Keratinocyte (primary cell): ENCODE data around the gene DPM1. TPM values are rescaled to one million over a fixed set of nuclear protein-coding genes. Genes with fewer than 3 reads are reported as not detected.

ENCODE experiments used
- DNase-seq: peaks from one replicate; pipeline ENCODE4 v3.0.0-alpha.2; 2011; ENCODE audit warnings: low read depth, missing footprints, low spot score
- FAIRE-seq: peaks from 2 replicates; lab custom pipeline; 2011; peaks lifted over from hg19 to GRCh38; lab: Jason Lieb, UNC
- H2AFZ ChIP-seq: 2 replicates; pipeline ENCODE4 v1.6.0; 2012; ENCODE audit warnings: low read length, control low read depth, inconsistent platforms; ENCODE audit not compliant: control insufficient read depth
- H3K27ac ChIP-seq: 2 replicates; pipeline ENCODE4 v1.5.1; 2011; ENCODE audit warnings: low read length; ENCODE audit not compliant: control insufficient read depth, insufficient read depth
- H3K27me3 ChIP-seq: 3 replicates; pipeline ENCODE4 v1.6.0; 2011; ENCODE audit warnings: low read length; ENCODE audit not compliant: control insufficient read depth, insufficient read depth; ENCODE audit errors: extremely low read depth
- H3K36me3 ChIP-seq, 2 experiments: 2 replicates in 1 of 2; 3 replicates in 1 of 2; pipeline ENCODE4 v1.5.1; 2011; ENCODE audit warnings: low read length in 2 of 2, mild to moderate bottlenecking in 1 of 2; ENCODE audit not compliant: control insufficient read depth in 2 of 2, insufficient read depth in 2 of 2; ENCODE audit errors: extremely low read depth in 1 of 2
- H3K4me1 ChIP-seq: 3 replicates; pipeline ENCODE4 v1.5.1; 2011; ENCODE audit warnings: low read length; ENCODE audit not compliant: control insufficient read depth, insufficient read depth; ENCODE audit errors: extremely low read depth
- H3K4me2 ChIP-seq: 3 replicates; pipeline ENCODE4 v1.6.0; 2011; ENCODE audit warnings: low read depth, low read length; ENCODE audit not compliant: control insufficient read depth, insufficient read depth; ENCODE audit errors: extremely low read depth
- H3K4me3 ChIP-seq, 3 experiments: fragments of 200-600 bp in 1 of 3; sonication (generic) in 1 of 3; 2 replicates in 2 of 3; 3 replicates in 1 of 3; pipeline ENCODE4 v1.5.1; 2011 to 2016; ENCODE audit warnings: low read length in 3 of 3, mild to moderate bottlenecking in 3 of 3, control low read depth in 2 of 3, inconsistent platforms in 1 of 3, low read depth in 1 of 3, mixed read lengths in 1 of 3, mixed run types in 1 of 3, moderate library complexity in 1 of 3; ENCODE audit not compliant: control insufficient read depth in 2 of 3, insufficient read depth in 2 of 3; ENCODE audit errors: extremely low read depth in 1 of 3
- H3K79me2 ChIP-seq: 2 replicates; pipeline ENCODE4 v1.6.0; 2012; ENCODE audit warnings: low read length; ENCODE audit not compliant: control insufficient read depth, insufficient read depth
- H3K9ac ChIP-seq: 3 replicates; pipeline ENCODE4 v1.6.0; 2011; ENCODE audit warnings: low read length; ENCODE audit not compliant: control insufficient read depth, insufficient read depth; ENCODE audit errors: extremely low read depth
- H3K9me1 ChIP-seq: 3 replicates; pipeline ENCODE4 v1.6.0; 2011; ENCODE audit warnings: low read length; ENCODE audit not compliant: control insufficient read depth, insufficient read depth; ENCODE audit errors: extremely low read depth
- H3K9me3 ChIP-seq: 2 replicates; pipeline ENCODE4 v1.5.1; 2012; ENCODE audit warnings: low read depth, low read length; ENCODE audit not compliant: control insufficient read depth
- H4K20me1 ChIP-seq: 3 replicates; pipeline ENCODE4 v1.6.0; 2011; ENCODE audit warnings: low read length; ENCODE audit not compliant: control insufficient read depth, insufficient read depth; ENCODE audit errors: extremely low read depth
- CTCF ChIP-seq, 3 experiments: IDR thresholded peaks in 1 of 3; conservative IDR thresholded peaks in 1 of 3; optimal IDR thresholded peaks in 1 of 3; 2 replicates in 2 of 3; 3 replicates in 1 of 3; pipeline versions ENCODE3 to v1.5.1; 2011; ENCODE audit warnings: low read length in 3 of 3, mild to moderate bottlenecking in 3 of 3, moderate library complexity in 2 of 3, control low read depth in 1 of 3, inconsistent platforms in 1 of 3; ENCODE audit not compliant: insufficient read depth in 2 of 3; ENCODE audit errors: extremely low read depth in 1 of 3
- EZH2 ChIP-seq: IDR thresholded peaks from one replicate; pipeline ENCODE4 v1.6.1; 2012; ENCODE audit warnings: inconsistent platforms, mild to moderate bottlenecking, low read length, moderate library complexity
- dilution Hi-C: fragments of 300-500 bp; cut with MboI; formaldehyde crosslinking; loops from one replicate; pipeline ENCODE4 v1.7.0; 2020; ENCODE audit warnings: low sequenced_read_pairs; ENCODE audit not compliant: extremely low pct_ligation_motif_present
- polyA plus RNA-seq, 5 experiments: library from polyadenylated mRNA; depleted of rRNA in 3 of 5; stranded (reverse) in 3 of 5; stranded (forward) in 1 of 5; unstranded in 1 of 5; fragments of >200 nt; gene quantifications; 1 replicate in 1 of 5; 2 replicates in 3 of 5; 3 replicates in 1 of 5; pipeline versions ENCODE4 v1.2.1 to v1.2.3, GENCODE V29; 2011 to 2012; ENCODE audit warnings: missing spikeins in 2 of 5, low read depth in 1 of 5, low replicate concordance in 1 of 5

Gene DPM1
- polyA plus RNA-seq, 1 donor (not counting 4 experiments of a cell fraction or from before 2014, with no cell fraction given) = 99.4 TPM

GRCh38 chr20:50885781-50886180 is 72.6 kb downstream of the DPM1 start:
- Histone ChIP-seq H4K20me1 (no peaks in the 10 kb centered on the region), H3K36me3 (peaks cover 6 to 7% of the 10 kb centered on the region in 2 experiments), H3K9me1 (no peaks in the 10 kb centered on the region), H3K4me2 (no peak overlapping the region), H3K27ac (no peak overlapping the region), H3K79me2 (no peaks in the 10 kb centered on the region), H3K9me3 (no peaks in the 10 kb centered on the region), H3K27me3 (no peaks in the 10 kb centered on the region), H3K4me1 (no peaks in the 10 kb centered on the region), H2AFZ (no peak overlapping the region), H3K9ac (no peak overlapping the region), H3K4me3 (no peak overlapping the region)
- DNase-seq (no peak), FAIRE-seq (no peak)
- TF ChIP-seq CTCF (optimal IDR thresholded peaks at IDR 0.05 in 1 of 3, IDR thresholded peaks at IDR 0.05 in 1 of 3, conservative IDR thresholded peaks at IDR 0.05 in 1 of 3; ENCODE audit: extremely low read depth in 1 of 3, insufficient read depth in 2 of 3, low read length in 3 of 3) (no peak), EZH2 (no peak)
- dilution Hi-C loops = no loop called here

- H4K20me1 ChIP-seq = no peaks in the 10 kb centered on the region
- no peak overlapping the region for H3K9ac ChIP-seq
- H2AFZ ChIP-seq = no peak overlapping the region
- H3K4me3 ChIP-seq = no peak overlapping the region
- dilution Hi-C loops = no loop called here
- H3K9me3 ChIP-seq = no peaks in the 10 kb centered on the region
- H3K27ac ChIP-seq = no peak overlapping the region
- no peak overlapping the region for H3K4me2 ChIP-seq
- no peaks in the 10 kb centered on the region for H3K9me1 ChIP-seq
- H3K36me3 ChIP-seq = peaks cover 6 to 7% of the 10 kb centered on the region in 2 experiments
- DNase-seq (no peak), FAIRE-seq (no peak)
- no peaks in the 10 kb centered on the region for H3K79me2 ChIP-seq
- H3K27me3 ChIP-seq = no peaks in the 10 kb centered on the region
- H3K4me1 ChIP-seq = no peaks in the 10 kb centered on the region
- TF ChIP-seq EZH2 = no peak
- TF ChIP-seq CTCF (optimal IDR thresholded peaks at IDR 0.05 in 1 of 3, IDR thresholded peaks at IDR 0.05 in 1 of 3, conservative IDR thresholded peaks at IDR 0.05 in 1 of 3; ENCODE audit: extremely low read depth in 1 of 3, insufficient read depth in 2 of 3, low read length in 3 of 3) = no peak
Observed at GRCh38 chr20:50885068-50885467, 73.3 kb downstream of the DPM1 start.

Other genes with a start within 250 kb of the DPM1 start
- gene PARD6B, start 227.0 kb downstream of the DPM1 start, polyA plus RNA-seq = 1.4 to 2.0 TPM (median 1.4 TPM) in 3 replicates
- 13.8 to 23.1 TPM (median 19.0 TPM) in 3 replicates for gene BCAS4, start 163.5 kb downstream of the DPM1 start, polyA plus RNA-seq
- 21.6 to 31.3 TPM (median 29.3 TPM) in 3 replicates for gene ADNP, start 27.1 kb downstream of the DPM1 start, polyA plus RNA-seq
- gene MOCS3, start 286 bp upstream of the DPM1 start, polyA plus RNA-seq = 4.0 to 5.8 TPM (median 4.5 TPM) in 3 replicates
- 2.3 to 4.6 TPM (median 2.5 TPM) in 3 replicates for gene KCNG1, start 64.6 kb upstream of the DPM1 start, polyA plus RNA-seq